ENCODE results near the gene TMED1.

The TMED1 gene

GRCh38 chr19:10830931-10831779, 4.9 kb downstream of the TMED1 start:
- no peak for DNase-seq

GRCh38 chr19:10830370-10830769, 5.6 kb downstream of the TMED1 start:
- DNase-seq = no peak

DNA sequence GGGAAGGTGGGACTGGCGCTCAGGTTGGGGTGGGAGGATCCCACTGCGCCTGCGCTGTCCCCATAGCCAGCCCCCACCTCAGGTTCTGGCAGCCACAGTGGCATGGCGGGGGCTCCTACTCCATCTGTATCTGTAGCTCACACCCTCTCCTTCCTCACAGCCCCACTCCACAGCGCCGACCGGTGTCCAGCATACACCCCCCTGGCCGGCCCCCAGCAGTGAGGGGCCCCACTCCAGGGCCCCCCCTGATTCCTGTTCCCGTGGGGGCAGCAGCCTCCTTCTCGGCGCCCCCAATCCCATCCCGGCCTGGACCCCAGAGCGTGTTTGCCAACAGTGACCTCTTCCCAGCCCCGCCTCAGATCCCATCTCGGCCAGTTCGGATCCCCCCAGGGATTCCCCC, 6.0 kb downstream of the TMED1 start:
- no peak for DNase-seq

- no peak for DNase-seq
Observed at GRCh38 chr19:10828981-10829821, 6.8 kb downstream of the TMED1 start.

GRCh38 chr19:10826846-10827245, 9.2 kb downstream of the TMED1 start:
- no peak for DNase-seq

- no peak for DNase-seq
Observed at GRCh38 chr19:10826231-10826630, 9.8 kb downstream of the TMED1 start.

- DNase-seq = no peak
Observed at GRCh38 chr19:10823690-10824089, 12.3 kb downstream of the TMED1 start.

GRCh38 chr19:10820173-10820572, 15.8 kb downstream of the TMED1 start:
- no peak for DNase-seq

DNA sequence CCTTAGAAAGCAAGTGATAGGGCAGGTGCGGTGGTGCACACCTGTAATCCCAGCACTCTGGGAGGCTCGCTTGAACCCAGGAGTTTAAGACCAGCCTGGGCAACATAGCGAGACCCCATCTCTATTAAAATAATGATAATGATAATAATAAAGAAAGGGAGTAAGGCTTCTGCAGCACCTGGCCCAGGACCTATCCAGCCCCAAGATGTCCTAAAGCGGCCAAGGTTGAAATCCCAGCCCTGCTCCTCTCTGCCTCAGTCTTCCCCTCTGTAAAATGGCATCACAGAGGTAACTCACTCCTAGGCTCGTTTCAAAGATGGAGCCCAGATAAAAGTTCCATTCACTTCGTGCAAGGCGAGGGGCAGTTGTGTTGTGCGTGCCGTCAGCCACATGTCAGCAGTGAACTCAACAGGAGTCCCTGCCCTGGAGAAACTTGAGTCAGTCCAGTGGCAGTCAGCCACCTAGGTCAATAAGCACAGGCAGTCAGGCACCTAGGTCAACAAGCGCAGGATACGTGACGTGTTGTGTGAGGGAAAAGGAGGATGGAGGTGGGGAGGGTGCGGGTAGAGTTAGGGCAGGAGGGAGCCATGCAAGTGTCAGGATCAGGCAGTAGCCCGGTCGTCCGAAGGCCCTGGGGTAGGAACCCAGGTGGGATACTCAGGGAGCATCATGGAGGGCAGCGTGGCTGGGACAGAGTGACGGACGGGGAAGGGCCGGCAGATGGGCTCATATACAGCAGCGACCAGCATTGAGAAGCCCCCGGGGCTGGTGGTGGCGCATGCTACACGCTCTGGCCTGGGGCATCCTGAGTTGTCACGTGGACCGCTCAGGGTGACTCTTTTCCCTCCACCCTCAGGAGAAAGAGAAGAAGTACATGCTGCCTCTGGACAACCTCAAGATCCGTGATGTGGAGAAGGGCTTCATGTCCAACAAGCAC, 16.6 kb downstream of the TMED1 start:
- no peak for DNase-seq

DNA sequence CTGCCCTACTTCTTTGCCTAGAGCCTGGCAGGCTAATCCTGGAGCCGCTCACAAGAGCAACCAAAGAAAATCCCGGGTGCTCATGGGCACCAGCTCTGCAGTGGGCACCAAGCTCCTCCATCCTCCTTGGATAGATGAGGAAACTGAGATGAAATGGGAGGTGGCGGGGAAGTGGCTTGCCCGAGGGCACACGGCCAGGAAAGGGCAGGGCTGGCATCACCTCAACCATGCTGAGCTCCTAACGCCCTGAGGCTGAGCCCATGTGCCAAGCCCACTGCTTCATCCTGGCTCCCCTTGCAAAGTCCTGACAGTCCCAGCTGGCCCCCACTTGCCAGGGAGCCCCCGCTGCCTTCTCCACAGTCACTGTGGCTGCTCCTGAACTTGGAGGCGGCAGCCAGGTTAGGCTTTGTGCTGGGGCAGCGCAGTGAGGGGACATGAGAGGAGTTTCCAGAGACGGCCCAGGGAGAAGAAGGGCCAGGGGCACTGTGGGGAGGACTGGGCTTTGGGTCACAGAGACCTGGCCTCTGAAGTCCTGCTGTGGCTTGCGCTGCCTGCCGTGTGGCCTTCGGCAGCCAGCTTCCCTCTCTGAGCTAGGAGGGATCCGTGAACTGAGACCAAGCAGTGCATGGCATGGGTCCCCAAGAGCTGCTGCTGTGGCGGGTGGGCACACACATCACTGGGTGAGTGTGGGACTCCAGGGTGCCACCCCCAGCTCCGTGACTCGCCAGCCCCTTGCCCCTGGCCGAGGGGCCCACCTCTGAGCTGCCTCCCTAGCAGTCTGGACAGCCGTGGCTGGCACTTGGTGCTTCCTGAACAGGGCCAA, 17.5 kb downstream of the TMED1 start:
- DNase-seq = no peak

DNA sequence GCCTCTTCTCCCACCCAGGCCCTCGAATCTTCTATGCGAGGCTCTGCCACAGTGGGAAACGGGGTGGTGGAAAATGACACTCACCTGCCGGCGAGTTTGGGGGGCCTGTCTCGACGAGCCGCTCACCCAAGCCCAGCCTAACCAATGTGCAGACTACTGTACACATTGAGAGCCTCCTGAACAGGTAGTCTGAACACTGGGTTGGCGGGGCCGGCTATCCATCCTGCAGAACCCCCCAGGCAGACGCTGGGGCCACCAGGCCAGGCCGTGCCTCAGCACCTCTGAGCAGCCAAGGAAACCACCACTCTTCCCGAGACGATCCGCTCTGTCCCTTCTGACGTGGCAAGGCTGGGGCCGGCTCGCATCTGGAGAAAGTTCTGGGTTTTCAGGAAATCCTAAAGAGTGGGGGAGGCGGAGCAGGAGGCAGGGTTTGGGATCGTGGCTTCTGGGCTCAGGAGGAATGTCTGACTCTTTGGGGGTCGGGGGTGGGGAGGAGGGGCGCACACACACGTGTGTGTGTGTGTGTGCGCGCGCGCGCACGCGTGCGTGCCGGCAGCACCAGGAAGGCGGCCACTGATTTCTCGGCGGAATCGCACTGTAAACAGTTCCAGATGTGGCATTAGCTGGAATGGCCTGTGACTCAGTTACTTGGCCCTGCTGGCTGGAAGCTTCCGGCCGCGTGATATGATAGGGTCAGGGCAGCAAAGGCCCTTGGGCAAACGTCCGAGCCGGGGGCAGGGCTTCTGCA, 18.5 kb downstream of the TMED1 start:
- DNase-seq = no peak

- DNase-seq = no peak
Observed at GRCh38 chr19:10816691-10817090, 19.3 kb downstream of the TMED1 start.

DNA sequence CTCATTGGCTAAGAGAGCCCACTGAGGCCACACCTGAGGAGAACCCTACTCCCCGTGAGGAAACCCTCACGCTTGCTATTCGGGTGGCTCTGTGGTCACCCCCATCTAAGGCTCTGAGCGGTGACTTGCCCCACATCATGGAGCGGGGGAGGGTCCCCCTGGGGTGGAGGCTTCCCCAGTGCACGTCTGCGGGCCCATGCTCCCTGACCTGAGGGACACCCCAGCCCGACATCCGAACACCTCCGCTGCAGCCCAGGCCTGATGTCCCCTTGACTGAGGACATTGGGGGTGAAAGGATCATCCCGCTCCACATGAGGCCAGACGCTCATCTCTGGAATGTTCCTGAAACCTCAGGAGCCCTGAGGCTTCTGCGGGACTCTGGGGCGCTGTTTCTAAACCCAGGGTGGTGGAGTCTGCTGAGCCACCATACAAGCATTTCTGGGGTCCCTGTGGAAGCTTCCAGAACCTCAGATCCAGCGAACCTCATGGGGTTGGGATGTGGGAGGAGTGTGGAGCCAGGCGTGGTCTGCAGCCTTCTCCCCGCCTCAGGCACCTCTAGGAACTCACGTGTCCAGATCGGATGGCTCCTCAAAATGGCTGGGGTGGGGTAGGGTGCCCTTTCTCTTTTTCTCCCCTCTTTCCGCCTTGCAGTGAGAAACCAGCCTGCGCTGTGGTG, 19.9 kb downstream of the TMED1 start:
- DNase-seq = no peak

- DNase-seq = no peak
Observed at GRCh38 chr19:10815007-10815536, 20.9 kb downstream of the TMED1 start.

DNA sequence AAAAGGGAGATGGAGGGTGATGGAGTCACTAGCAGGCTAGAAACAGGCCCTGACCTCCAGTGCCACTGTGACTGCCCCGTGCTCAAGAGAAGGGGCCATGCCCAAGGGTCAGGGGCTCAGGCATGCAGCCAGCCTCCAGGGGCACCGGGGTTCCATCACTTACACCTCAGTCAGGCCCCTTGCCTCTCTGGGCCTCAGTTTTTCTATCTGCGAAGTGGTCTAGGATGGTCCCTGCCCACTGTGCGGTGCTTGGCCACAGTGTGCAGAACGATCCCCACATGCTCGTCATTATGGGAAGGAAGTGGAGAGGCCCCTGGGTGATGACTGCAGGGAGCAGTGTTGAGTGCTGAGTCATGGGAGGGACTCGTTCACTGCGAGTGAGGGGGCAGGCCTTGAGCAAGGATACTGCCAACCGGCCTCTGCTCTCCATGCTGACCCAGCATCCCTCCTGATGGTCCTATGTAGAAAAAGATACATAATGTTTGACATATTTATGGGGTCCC, 23.1 kb downstream of the TMED1 start:
- peak; percentile 65 for DNase-seq

DNA sequence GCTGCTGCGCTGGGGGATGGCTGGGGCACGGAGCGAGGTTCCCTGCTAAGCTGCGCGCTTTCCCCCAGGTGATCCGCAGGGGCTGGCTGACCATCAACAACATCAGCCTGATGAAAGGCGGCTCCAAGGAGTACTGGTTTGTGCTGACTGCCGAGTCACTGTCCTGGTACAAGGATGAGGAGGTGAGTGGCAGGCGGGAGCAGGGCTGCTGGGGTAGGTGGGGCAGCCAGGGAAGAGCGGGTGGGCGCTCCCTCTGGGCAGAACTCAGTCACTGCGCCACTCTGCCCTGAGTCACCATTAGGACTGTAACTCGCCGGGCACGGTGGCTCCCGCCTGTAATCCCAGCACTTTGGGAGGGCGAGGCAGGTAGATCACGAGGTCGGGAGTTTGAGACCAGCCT, 23.8 kb downstream of the TMED1 start:
- DNase-seq = no peak

DNA sequence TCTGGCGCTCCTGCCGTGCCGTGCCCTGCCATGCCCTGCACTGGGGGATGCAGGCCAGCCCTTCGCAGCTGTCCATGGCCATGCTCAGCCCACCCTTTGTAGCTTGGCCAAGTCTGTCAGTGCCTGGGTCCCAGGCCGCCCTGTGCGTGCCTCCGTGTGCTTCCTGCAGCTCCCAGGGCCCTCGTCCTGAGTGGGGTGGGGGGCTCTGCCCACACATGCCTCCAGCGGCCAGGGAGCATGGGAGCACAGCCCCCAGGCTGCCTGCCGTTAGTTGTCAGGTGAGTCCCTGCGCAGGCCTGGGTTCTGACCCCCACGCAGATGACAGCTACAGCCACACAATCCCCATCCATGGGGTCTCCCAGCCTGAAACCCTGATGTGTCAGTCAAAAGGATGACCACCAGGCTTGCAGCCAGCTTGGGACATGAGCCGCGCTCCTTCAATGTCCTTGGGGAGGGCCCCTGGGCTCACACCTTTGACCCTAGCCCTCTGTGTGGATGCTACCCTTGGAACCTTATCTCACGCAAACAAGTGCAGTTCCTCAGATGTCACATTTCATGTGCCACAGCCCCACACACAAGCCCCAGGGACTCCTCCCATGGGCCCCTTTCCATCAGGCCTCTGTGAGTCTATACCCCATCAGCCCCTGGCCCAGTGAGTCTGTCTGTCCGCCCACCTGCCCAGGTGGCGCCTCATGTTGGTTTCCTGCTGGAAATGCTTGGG, 24.5 kb downstream of the TMED1 start:
- no peak for DNase-seq

- no peak for DNase-seq
Observed at GRCh38 chr19:10809651-10810285, 26.2 kb downstream of the TMED1 start.
